NCI-H226 (cell line): ENCODE data around the gene FASLG.
"Not testable (repeated sequence)": the region's sequence is repeated elsewhere in the genome, so short reads cannot be mapped to it uniquely, and the experiment has no call there.

Experiments
- DNase-seq: peaks from one replicate; pipeline ENCODE4 v3.0.0-alpha.2; 2015

FASLG gene

GRCh38 chr1:172686143-172686542 is 27.2 kb downstream of the FASLG start:
- no peak for DNase-seq

DNA sequence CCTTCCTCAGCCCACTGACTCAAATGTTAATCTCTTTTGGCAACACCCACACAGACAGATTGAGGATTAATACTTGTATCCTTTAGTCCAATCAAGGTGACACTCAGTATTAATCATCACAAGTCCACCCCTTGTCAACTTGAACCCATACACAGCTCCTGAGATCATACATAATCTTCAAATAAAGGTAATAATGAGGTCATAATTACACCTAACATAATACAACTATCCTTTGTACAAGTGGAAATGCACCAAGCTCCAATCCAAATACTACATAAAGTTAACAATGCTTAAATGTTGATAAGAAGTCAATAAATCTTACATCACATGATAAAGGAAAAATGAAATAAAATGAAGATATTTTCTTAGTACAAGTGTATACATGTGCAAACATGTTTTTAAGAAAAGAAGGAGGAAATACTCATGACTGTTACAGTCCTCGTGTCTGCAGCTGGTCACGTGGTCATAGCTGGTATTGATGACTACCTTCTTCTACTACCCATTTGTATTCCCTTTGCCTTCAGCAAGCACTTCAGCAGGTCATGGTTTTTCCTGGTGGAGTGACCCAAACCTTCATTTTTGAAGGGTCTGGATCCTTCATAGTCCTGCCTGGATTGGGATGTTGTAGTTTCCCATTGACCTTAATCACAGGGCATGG is 29.7 kb downstream of the FASLG start:
- not testable (repeated sequence) for DNase-seq

DNA sequence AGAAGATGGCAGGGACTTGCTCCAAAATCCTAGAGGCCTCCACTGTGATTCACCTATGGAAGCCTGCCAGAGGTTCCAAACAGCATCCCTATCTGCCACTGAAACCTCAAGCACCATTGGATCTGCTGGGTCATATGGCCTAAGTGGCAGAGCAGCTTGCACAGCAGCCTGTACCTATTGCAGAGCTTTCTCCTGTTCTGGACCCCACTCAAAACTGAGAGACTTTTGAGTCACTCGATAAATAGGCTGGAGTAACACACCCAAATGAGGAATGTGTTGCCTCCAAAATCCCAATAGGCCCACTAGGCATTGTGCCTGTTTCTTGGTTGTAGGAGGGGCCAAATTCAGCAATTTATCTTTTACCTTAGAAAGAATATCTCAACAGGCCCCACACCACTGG is 32.0 kb downstream of the FASLG start:
- not testable (repeated sequence) for DNase-seq

DNA sequence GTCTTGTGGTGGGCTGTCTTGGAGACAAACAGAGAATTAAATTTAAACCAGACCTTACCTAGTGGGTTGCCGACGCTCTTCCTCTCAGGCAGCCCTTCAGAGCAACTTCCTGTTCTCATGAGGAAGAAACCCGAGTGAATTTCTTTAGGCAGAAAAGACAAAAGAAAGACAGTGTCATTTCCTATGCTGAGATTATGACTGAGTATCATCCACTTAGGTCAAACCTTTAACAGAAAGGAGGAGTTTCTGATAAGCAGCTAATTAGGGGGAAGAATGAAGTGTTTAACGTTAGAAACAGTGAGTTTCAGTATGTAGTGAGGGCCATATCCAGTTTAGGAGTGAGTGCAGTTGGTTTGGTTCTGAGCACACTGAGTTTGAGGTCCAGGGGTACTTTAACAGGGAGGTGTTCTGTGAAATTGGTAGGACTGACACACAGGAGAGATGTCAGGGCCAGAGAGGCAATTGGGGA is 38.7 kb downstream of the FASLG start:
- no peak for DNase-seq

- DNase-seq, result no peak
These were observed 39.3 kb downstream of the FASLG start for GRCh38 chr1:172698224-172698623.

DNA sequence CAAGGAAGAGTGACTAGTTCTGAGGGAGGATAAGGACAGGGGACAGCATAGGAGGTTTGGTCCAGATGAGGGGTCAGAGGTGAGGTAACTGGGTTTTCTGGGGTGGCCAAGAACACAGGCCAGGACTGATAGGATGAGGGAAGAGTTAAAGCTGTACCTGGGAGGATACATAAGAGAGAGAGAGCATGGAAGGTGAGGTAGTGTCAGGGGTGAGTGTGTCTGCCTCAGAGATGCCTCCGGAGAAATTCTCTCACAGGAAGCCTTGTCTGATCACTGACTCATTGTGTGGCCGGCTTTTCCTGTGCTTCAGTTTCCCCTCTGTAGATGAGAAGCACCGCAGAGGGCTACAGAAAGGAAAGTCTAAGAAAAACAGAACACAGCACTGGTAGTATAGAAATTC is 40.2 kb downstream of the FASLG start:
- peak; percentile 80 for DNase-seq

DNA sequence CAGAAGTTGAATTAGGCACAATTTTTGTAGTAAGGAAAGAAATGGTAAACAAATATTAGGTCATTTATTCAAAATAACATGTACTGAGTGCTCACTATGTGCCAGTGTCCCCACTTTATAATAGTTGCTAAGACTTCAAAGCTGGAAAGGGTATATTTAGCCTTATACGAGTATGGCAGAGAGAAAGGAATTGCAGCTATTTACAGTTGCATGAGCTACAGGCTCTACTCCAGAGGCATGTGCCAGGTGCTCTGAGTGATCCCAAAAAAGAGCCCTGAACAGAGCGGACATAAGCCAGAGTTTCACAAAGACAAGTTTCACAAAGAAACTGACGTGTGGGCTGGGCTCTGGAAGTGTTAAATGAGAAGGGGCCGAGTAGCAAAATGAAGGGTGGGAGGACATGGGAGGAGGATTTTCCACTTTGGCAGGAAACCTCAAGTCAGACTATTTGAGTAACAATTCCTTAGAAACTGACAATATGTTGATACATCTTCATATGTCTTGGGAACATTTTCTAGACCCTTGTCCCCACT is 40.9 kb downstream of the FASLG start:
- no peak for DNase-seq

GRCh38 chr1:172700556-172700955 is 41.7 kb downstream of the FASLG start:
- DNase-seq, result no peak

DNA sequence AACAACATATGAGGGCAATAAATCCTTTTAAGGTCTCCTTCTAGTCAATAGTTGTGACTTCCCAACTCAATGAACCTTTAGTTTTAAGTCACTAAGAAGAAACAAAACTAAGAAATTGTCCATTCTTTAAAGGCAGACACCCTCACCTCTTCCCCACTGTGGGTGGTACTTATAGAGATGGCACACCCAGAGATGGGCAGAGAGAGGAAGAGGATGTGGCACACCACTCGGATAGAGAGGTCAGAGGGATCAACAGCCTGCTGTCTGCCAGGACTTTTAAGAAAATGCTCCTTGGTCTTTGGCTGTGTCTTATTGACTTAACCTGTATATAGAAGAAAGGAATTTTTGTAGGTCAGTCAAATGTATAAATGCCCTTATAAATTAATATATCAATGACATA is 45.1 kb downstream of the FASLG start:
- no peak for DNase-seq

GRCh38 chr1:172704420-172705210 is 45.7 kb downstream of the FASLG start:
- peak; percentile 26 for DNase-seq

- no peak for DNase-seq
These were observed 49.5 kb downstream of the FASLG start for GRCh38 chr1:172708452-172708851.

GRCh38 chr1:172711558-172711957 is 52.7 kb downstream of the FASLG start:
- DNase-seq, result no peak

GRCh38 chr1:172713466-172713865 is 54.6 kb downstream of the FASLG start:
- DNase-seq, result no peak
